Osteocyte (in vitro differentiated cells): ENCODE results near the gene ISM1. TPM values are rescaled to one million over a fixed set of nuclear protein-coding genes. Genes with fewer than 3 reads are reported as not detected.

Source experiments
- DNase-seq: peaks from one replicate; pipeline ENCODE4 v3.0.0; 2021; ENCODE audit warnings: mixed read lengths; ENCODE audit not compliant: unreplicated experiment; ENCODE audit errors: extremely low spot score
- H3K27ac Mint-ChIP-seq: one replicate; pipeline ENCODE4 v1.8.0; 2021; ENCODE audit warnings: mild to moderate bottlenecking, mixed read lengths; ENCODE audit not compliant: unreplicated experiment
- H3K27me3 Mint-ChIP-seq: one replicate; pipeline ENCODE4 v1.8.0; 2021; ENCODE audit warnings: mixed read lengths; ENCODE audit not compliant: unreplicated experiment
- H3K36me3 Mint-ChIP-seq: one replicate; pipeline ENCODE4 v1.8.0; 2021; ENCODE audit warnings: mixed read lengths; ENCODE audit not compliant: unreplicated experiment
- H3K4me1 Mint-ChIP-seq: one replicate; pipeline ENCODE4 v1.8.0; 2021; ENCODE audit warnings: mixed read lengths; ENCODE audit not compliant: unreplicated experiment
- H3K4me3 Mint-ChIP-seq: one replicate; pipeline ENCODE4 v1.8.0; 2021; ENCODE audit warnings: mild to moderate bottlenecking, moderate library complexity, mixed read lengths; ENCODE audit not compliant: unreplicated experiment
- H3K9me3 Mint-ChIP-seq: one replicate; pipeline ENCODE4 v1.8.0; 2021; ENCODE audit warnings: mixed read lengths; ENCODE audit not compliant: unreplicated experiment
- CTCF ChIP-seq: fragments of 200-600 bp; sonication (generic); IDR thresholded peaks from 2 replicates; pipeline ENCODE4 v1.5.0; 2021; ENCODE audit warnings: antibody characterized with exemption, mild to moderate bottlenecking, moderate library complexity
- total RNA-seq: library from RNA; stranded (reverse); gene quantifications from 2 replicates; pipeline ENCODE4 v1.2.1, GENCODE V29; 2021

ISM1 gene
- total RNA-seq, 1 donor from 2014 or later: 0.21 TPM

GRCh38 chr20:13186043-13186774 lies 34.9 kb upstream of the ISM1 start:
- TF ChIP-seq CTCF: no peak
- Mint-ChIP-seq H3K4me3 (no peak overlapping the region), H3K9me3 (peaks cover 12% of the 10 kb centered on the region), H3K36me3 (peaks cover 4% of the 10 kb centered on the region), H3K27ac (no peak overlapping the region), H3K4me1 (no peaks in the 10 kb centered on the region), H3K27me3 (peaks cover 55% of the 10 kb centered on the region)
- no peak for DNase-seq

GRCh38 chr20:13187899-13188298 lies 33.2 kb upstream of the ISM1 start:
- H3K9me3 Mint-ChIP-seq: peaks cover 12% of the 10 kb centered on the region
- peaks cover 51% of the 10 kb centered on the region for H3K27me3 Mint-ChIP-seq
- TF ChIP-seq CTCF: no peak
- no peaks in the 10 kb centered on the region for H3K4me1 Mint-ChIP-seq
- DNase-seq: no peak
- H3K27ac Mint-ChIP-seq: no peak overlapping the region
- H3K4me3 Mint-ChIP-seq: no peak overlapping the region
- peaks cover 4% of the 10 kb centered on the region for H3K36me3 Mint-ChIP-seq

DNA sequence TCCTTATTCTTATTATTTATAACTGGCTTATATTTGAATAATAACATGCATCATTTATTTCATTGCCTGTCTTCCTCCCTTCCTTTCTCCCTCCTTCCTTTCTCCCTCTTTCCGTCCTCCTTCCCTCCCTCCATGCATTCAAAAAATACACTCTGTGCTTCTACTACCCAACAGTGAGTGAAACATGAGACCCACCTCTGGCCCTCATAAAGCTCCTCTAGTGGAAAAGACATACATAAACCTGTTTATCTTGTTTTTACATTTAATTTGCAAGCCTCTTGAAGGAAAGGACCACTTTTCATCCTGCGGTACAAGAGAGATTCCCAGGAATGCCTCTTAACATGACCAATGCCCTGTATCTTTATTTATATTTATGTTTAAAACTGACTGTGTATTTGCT lies 21.8 kb upstream of the ISM1 start:
- no peak overlapping the region for H3K4me3 Mint-ChIP-seq
- H3K36me3 Mint-ChIP-seq: no peaks in the 10 kb centered on the region
- no peak overlapping the region for H3K27ac Mint-ChIP-seq
- TF ChIP-seq CTCF: no peak
- no peaks in the 10 kb centered on the region for H3K9me3 Mint-ChIP-seq
- no peak for DNase-seq
- no peaks in the 10 kb centered on the region for H3K4me1 Mint-ChIP-seq
- peaks cover 43% of the 10 kb centered on the region for H3K27me3 Mint-ChIP-seq

DNA sequence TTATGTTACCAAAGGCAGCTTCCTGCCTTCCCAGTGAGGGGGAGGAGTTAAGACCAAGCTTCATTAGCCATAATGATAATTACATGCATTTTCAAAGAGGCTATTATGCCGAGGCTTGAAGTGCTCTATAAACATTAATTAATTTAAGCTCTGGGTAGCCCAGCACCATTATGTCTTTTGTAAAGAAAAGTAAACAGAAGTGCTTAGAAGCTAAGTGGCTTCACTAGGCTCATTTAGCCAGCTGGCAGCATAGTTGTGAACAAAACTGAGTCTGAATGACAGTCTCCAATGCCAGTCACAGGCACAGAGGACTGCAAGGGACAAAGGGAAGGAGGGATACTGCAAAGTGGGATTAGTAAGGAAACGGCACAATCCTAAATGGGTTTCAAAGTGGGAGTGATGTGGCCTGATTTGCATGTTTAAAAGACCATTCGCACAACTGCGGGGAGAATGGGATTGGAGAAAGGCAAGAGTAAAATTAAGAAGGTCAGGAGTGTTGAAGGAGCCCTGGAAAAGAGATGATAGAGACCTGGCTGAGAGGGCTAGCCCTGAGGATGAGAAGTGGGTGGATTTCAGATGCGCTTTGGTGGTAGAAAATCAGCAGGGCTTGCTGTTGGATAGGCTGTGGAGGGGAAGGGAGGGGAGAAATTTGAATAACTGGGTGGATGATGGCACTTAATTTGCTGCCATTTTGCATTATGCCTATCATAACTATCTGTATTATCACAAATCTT lies 20.1 kb upstream of the ISM1 start:
- Mint-ChIP-seq H3K27me3 (peaks cover 57% of the 10 kb centered on the region), H3K27ac (no peak overlapping the region), H3K36me3 (no peaks in the 10 kb centered on the region), H3K4me3 (no peak overlapping the region), H3K9me3 (no peaks in the 10 kb centered on the region), H3K4me1 (no peaks in the 10 kb centered on the region)
- DNase-seq: no peak
- no peak for TF ChIP-seq CTCF

DNA sequence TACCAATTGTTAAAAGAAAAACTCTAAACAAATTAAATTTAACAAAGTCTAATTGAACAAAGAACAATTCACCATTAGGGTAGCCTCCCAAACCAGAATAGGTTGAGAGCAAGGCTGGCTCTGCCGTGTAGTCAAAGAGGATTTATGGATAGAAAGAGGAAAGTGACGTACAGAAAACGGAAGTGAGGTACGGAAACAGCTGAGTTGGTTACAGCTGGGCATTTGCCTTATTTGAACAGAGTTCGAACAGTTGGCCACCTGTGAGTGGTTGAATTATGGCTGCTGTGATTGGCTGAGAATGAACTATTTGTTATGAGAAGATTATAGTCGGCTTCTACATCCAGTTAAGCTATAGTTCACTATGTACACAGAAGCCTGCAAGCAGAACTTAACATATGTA lies 18.5 kb upstream of the ISM1 start:
- no peaks in the 10 kb centered on the region for H3K36me3 Mint-ChIP-seq
- no peaks in the 10 kb centered on the region for H3K4me1 Mint-ChIP-seq
- DNase-seq: no peak
- H3K27ac Mint-ChIP-seq: no peak overlapping the region
- no peaks in the 10 kb centered on the region for H3K9me3 Mint-ChIP-seq
- TF ChIP-seq CTCF: no peak
- H3K4me3 Mint-ChIP-seq: no peak overlapping the region
- H3K27me3 Mint-ChIP-seq: peaks cover 65% of the 10 kb centered on the region
